ENCODE measurements around the gene ADAMTSL1. TPM values are rescaled to one million over a fixed set of nuclear protein-coding genes. Genes with fewer than 3 reads are reported as not detected.

Gene ADAMTSL1
- total RNA-seq, 4 donors from 2014 or later: 2.0 to 7.3 (median 3.7) TPM

DNA sequence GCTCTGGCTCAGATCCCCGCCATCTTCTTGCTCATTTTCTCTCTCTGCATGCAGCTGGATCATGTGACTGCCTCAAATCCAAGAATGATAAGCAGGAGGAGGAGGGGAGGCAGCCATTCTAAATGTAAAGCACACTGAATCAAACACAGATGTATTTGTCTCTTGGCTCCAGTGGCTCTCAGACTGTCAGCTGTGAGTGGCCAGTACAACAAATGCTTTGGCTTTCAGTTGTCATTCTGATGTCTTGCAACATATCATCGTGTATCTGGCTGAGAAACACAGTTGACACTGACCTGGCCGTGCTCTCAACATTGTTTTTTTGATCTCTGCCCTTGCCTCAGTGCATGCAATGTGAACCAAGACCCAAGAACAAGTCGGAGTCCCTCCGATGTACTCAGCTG is 233.1 kb downstream of the ADAMTSL1 start:
- TF ChIP-seq, protein P1, sequence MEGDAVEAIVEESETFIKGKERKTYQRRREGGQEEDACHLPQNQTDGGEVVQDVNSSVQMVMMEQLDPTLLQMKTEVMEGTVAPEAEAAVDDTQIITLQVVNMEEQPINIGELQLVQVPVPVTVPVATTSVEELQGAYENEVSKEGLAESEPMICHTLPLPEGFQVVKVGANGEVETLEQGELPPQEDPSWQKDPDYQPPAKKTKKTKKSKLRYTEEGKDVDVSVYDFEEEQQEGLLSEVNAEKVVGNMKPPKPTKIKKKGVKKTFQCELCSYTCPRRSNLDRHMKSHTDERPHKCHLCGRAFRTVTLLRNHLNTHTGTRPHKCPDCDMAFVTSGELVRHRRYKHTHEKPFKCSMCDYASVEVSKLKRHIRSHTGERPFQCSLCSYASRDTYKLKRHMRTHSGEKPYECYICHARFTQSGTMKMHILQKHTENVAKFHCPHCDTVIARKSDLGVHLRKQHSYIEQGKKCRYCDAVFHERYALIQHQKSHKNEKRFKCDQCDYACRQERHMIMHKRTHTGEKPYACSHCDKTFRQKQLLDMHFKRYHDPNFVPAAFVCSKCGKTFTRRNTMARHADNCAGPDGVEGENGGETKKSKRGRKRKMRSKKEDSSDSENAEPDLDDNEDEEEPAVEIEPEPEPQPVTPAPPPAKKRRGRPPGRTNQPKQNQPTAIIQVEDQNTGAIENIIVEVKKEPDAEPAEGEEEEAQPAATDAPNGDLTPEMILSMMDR (IDR thresholded peaks at IDR 0.05): no peak
- no peak for ATAC-seq (ENCODE audit: low FRiP score)
- no peak for DNase-seq (ENCODE audit: low spot score)

DNA sequence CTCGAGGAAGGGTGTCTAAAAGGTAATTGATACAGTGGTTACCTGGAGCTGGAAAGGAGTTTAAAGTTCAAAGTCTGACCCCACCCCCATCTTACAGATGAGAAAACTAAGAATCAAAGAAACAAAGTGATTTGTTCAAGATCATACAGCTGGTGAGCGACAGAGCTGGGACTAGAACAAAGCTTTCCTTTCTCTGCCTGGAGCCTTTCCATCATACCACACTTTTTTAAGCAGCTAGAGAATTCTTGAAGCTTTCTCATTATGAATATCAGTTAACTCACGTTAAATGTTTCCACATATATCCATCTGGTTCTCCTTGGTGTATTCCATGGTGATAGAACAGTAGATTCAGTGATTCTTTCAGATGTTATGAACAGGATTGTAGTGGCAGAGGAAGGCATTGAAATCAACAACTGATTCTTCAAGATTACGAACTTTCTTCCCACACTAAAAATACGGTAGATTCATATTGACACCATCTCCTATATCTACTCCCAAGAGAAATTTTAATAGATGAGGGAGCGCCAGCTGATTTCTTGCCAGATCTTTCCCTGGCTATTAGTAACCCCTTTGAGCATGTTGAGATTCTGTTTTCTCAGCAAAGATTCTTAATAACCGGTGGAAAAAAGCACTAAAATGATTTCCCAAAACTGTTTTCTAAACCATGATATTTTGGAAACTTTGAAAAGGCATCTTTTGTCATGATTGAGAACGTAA is 233.7 kb downstream of the ADAMTSL1 start:
- TF ChIP-seq, protein P1 (IDR thresholded peaks at IDR 0.05): no peak
- ATAC-seq (ENCODE audit: low FRiP score): no peak
- DNase-seq (ENCODE audit: low spot score): no peak

DNA sequence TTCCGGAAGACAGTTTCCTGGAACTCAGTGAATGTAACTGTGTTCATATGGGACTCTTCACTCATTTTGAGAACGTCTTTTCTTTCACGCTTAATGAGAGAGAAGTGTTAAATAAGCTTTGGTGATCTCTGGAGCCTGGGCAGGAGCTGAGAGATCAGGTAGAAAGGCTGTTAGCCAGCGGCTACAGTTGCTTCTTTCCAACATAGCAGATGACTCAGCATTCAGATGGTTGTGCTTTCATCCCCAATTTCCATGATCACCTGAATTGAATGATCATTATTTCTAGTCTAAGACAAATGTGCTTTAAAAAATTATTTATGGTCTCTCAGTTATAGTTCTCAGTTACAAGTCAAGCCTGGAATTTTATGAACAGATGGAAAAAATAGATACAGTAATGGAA is 234.5 kb downstream of the ADAMTSL1 start:
- DNase-seq (ENCODE audit: low spot score) (no peak), ATAC-seq (ENCODE audit: low FRiP score) (no peak)
- TF ChIP-seq, protein P1 (IDR thresholded peaks at IDR 0.05): no peak

DNA sequence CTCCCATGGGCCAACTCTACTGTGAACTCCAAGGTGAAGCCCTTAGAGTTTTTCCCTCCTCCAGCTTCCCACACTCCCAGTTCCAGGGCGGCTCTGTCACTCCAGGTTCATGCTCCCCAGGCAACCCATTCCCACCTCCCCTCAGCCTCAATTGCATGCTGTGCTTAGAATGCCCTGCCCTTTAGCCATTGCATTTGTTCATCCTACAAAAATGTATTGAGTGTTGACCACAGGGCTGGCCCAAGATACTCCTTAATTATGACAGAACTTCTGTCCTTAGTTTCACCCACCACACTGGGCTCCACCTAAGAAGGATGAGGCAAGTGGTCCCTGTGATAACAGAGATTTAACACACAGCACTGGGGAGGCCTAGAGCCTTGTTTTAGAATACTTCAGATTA is 236.1 kb downstream of the ADAMTSL1 start:
- DNase-seq (ENCODE audit: low spot score): no peak
- TF ChIP-seq, protein P1 (IDR thresholded peaks at IDR 0.05): no peak
- ATAC-seq (ENCODE audit: low FRiP score): no peak

DNA sequence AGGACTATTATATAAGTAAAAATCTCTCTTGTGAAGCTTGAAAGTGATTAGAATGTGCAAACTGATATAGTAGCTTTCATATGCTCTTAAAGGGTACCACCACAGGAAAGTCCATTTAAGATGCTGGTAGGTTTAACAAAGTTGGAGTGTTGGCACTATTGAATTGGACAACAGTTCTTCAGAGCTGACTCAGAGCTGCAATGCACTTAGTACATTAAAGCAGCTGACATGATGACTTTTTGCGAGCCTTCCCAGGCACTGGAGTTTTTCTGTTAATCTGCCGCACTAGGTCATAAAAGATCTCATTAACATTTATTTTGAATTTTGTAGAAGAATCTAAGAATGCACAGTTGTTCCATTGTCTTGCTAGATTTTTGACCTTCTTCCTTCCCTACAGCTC is 243.8 kb downstream of the ADAMTSL1 start:
- ATAC-seq (ENCODE audit: low FRiP score): no peak
- no peak for DNase-seq (ENCODE audit: low spot score)
- TF ChIP-seq, protein P1 (IDR thresholded peaks at IDR 0.05): no peak

DNA sequence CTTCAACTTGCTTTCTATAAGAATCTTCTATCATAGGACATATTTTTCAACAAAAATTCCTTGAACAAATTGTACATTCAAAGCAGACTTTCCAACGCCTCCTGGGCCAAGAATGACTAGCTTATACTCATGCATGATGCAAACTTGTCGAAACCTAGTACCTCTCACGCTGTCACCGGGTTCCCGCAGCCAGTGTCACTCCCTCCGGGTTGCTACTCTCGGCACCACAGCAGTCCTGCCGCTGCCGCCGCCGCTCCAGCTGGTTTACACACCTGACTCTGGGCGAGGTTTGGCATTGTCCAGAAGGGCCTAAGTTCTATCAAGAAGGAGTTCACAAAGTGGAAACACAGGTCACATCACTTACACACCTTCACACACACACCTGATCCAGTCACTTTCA is 244.4 kb downstream of the ADAMTSL1 start:
- no peak for ATAC-seq (ENCODE audit: low FRiP score)
- TF ChIP-seq, protein P1 (IDR thresholded peaks at IDR 0.05): no peak
- no peak for DNase-seq (ENCODE audit: low spot score)

DNA sequence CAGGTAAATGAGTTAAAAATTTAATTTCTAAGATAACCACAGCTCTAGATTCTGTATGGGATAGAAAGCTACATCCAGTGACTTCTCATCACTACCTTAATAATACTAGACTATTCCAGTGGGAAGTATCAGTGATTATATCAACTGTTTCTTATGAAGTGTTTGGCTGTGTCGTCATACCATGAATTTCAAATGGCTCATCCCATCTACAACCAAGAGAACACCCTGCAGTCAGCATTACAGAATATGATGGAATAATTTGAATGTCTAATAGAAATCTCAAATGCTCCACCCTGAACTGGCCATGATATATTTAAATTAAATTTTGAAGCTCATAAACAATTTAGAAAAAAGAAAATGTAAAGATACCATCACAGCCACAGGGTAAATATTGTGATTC is 245.0 kb downstream of the ADAMTSL1 start:
- TF ChIP-seq, protein P1 (IDR thresholded peaks at IDR 0.05): no peak
- ATAC-seq (ENCODE audit: low FRiP score) (no peak), DNase-seq (ENCODE audit: low spot score) (no peak)

All from omental fat pad (tissue), 4 donors.